T-helper 1 cell treated with Interleukin-12 subunit alpha and Interleukin-12 subunit beta and Interleukin-4 antibody, amounts not matched to agents 30 μg/mL and 1 μg/mL, for 36 hours (primary cell): ENCODE measurements around the gene ISX.

ENCODE experiments used
- H3K27ac Mint-ChIP-seq: one replicate; pipeline ENCODE4 v1.8.0; 2021; ENCODE audit warnings: mild to moderate bottlenecking, mixed read lengths
- H3K27me3 Mint-ChIP-seq: one replicate; pipeline ENCODE4 v1.8.0; 2021; ENCODE audit warnings: low read depth, mixed read lengths
- H3K36me3 Mint-ChIP-seq: one replicate; pipeline ENCODE4 v1.8.0; 2021; ENCODE audit warnings: low read depth, mixed read lengths
- H3K4me1 Mint-ChIP-seq: one replicate; pipeline ENCODE4 v1.8.0; 2021; ENCODE audit warnings: low read depth, mixed read lengths
- H3K4me3 Mint-ChIP-seq: one replicate; pipeline ENCODE4 v1.8.0; 2021; ENCODE audit warnings: mild to moderate bottlenecking, moderate library complexity, mixed read lengths
- H3K9me3 Mint-ChIP-seq: one replicate; pipeline ENCODE4 v1.8.0; 2021; ENCODE audit warnings: mixed read lengths

ISX gene

DNA sequence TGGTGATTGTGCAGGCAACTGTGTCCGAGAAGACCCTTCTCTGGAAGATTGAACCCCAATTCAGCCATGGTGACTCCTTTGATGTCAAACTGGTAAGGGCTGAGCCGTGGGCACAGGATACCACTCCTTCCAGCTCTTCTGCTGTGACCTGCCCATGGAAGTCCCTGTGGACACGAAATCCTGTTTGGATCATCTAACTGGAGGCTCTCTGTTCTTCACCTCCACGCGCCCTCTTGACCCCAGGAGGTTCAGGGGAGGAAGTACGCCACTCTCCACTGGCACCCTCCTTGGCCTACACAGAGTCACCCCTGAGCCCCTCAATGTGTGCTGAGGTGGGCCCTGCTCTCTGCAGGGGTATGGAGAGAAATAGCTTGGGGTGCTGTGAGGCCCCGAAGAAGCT, 810 bp downstream of the ISX start:
- peaks cover 4% of the 10 kb centered on the region for H3K4me1 Mint-ChIP-seq
- no peaks in the 10 kb centered on the region for H3K27me3 Mint-ChIP-seq
- no peaks in the 10 kb centered on the region for H3K9me3 Mint-ChIP-seq
- no peaks in the 10 kb centered on the region for H3K36me3 Mint-ChIP-seq
- no peak overlapping the region for H3K27ac Mint-ChIP-seq
- H3K4me3 Mint-ChIP-seq: no peak overlapping the region

DNA sequence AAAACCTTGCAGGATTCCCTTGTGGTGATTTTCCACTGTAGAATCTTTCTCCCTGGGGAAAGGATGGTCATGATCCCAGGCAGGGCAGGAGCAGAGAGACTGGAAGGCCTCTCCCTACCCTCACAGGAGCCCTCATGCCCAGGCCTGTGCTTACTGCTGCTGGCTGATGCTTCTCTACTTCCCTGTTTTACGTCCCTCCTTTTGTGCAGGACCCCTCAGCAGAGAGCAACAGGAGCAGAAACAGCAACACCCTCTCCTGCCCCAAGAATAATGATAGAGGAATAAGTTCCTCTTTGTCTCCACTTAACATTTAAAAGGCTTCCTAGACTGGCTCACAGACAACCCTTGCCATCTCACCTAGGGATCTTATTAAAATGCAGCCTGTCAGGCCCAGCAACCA, 3.6 kb downstream of the ISX start:
- Mint-ChIP-seq H3K4me1 (peaks cover 3% of the 10 kb centered on the region), H3K27me3 (no peaks in the 10 kb centered on the region), H3K4me3 (no peak overlapping the region), H3K9me3 (peaks cover 2% of the 10 kb centered on the region), H3K36me3 (no peaks in the 10 kb centered on the region), H3K27ac (no peak overlapping the region)

DNA sequence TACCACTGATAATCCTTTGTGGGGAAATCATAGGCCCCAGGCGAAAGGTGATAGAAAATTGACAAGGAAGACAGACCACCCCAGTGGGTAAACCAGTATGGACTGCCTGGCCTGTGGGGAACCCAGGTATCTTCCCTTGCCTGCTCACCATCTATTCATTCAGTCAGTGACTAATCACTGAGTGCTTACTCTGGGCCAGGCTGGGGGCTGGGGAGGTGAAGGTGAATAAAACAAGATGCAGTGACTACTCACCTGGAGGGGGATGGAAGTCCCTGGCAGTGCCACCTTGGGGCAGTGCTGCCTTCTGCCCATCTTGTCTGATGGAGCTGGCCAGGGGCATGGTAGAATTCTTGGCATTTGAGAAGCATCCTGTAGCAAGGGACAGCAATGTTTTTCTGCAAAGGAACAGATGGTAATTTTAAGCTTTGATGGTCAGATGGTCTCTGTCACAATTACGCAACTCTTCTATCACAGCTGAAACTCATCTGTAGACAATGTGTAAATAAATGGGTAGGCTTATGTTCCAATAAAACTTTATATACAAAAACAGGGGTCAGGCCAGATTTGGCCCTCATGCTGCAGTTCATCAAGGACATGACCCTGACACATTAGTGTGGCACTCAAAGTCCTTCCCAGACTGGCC, 4.6 kb downstream of the ISX start:
- peaks cover 8% of the 10 kb centered on the region for H3K9me3 Mint-ChIP-seq
- no peaks in the 10 kb centered on the region for H3K27me3 Mint-ChIP-seq
- H3K27ac Mint-ChIP-seq: no peak overlapping the region
- H3K4me1 Mint-ChIP-seq: no peaks in the 10 kb centered on the region
- no peaks in the 10 kb centered on the region for H3K36me3 Mint-ChIP-seq
- no peak overlapping the region for H3K4me3 Mint-ChIP-seq

DNA sequence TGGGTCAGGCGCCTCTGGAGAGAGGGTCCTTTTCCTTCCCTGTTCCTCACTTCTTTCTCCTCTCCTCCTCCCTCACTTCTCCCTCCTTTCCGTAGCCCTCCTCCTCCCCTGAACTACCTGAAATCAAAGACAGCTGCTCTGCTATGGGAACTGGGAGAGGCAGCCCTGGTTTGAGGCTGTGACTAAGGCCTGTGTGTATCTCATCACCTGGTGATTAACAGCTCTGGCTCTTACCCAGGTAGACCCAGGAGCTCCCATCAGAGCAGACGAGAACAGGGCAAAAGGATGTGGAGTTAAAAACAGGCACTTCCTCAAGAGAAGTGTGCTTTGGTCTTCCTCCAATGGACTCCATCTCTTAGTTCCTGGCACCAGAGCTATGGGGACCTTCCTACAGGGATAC, 5.8 kb downstream of the ISX start:
- H3K36me3 Mint-ChIP-seq: no peaks in the 10 kb centered on the region
- no peak overlapping the region for H3K4me3 Mint-ChIP-seq
- no peaks in the 10 kb centered on the region for H3K27me3 Mint-ChIP-seq

DNA sequence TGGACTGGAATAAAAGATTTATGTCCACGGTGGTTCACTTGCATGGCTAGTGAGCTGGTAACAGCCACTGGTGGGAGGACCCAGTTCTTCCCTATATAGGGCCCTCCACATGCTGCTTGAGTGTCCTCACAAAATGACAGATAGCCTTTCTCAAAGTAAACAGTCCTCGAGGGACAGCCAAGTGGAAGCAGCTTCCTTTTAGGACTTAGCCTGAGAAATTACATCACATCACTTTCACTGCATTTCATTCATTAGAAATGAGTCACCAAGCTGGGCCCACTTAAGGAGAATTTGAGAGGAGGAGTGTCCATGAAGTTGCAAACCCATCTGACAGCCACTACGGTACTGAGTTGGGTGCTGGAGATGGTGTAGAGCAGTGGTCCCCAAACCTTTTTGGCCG, 7.0 kb downstream of the ISX start:
- H3K9me3 Mint-ChIP-seq: peaks cover 8% of the 10 kb centered on the region
- no peaks in the 10 kb centered on the region for H3K4me1 Mint-ChIP-seq
- no peaks in the 10 kb centered on the region for H3K36me3 Mint-ChIP-seq
- no peak overlapping the region for H3K4me3 Mint-ChIP-seq
- H3K27ac Mint-ChIP-seq: no peak overlapping the region
- no peaks in the 10 kb centered on the region for H3K27me3 Mint-ChIP-seq

More for the DNA sequence above, 5.8 kb downstream of the ISX start:
- no peaks in the 10 kb centered on the region for H3K4me1 Mint-ChIP-seq
- H3K9me3 Mint-ChIP-seq: peaks cover 8% of the 10 kb centered on the region
- H3K27ac Mint-ChIP-seq: no peak overlapping the region

DNA sequence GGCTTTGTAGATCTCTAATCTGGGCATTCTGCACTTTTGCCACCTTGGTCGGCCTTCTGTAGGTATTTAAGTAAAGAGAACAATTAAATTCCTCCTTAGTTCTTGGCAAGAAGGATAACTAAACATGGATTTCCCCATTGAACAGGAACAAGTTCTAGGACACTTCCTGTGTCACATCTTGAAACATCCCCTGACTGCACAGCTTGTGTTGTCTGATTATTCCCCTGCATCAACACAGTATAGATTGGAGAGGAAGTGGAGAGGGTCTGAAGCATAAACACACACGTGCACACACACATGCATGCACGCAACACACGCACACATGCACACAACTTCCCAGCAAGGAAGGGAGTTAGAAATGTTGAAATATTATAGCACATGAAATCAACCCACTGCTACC, 8.6 kb downstream of the ISX start:
- Mint-ChIP-seq H3K9me3 (peaks cover 8% of the 10 kb centered on the region), H3K4me3 (no peak overlapping the region), H3K36me3 (no peaks in the 10 kb centered on the region), H3K27me3 (no peaks in the 10 kb centered on the region), H3K4me1 (no peaks in the 10 kb centered on the region), H3K27ac (no peak overlapping the region)

DNA sequence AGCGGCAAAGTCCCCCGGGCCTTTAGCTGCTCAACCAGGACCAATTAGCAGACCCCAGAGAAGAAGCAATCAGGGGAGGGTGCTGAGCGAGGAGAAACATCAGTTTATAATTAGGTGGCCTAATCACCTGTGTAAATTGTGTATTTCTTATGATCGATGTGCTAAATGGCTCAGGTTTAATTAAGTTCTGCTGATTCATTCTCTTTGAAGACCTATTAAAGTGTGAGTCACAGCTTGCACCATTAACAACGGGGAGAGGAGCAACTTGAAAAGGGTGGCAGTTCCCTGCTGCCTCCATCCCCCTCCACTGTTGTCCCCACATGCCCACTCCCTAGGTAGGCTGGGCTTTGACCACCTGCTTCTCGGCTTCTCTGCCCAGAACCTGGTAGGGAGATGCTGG, 10.7 kb downstream of the ISX start:
- Mint-ChIP-seq H3K27me3 (no peaks in the 10 kb centered on the region), H3K9me3 (peaks cover 8% of the 10 kb centered on the region), H3K27ac (no peak overlapping the region), H3K4me1 (no peaks in the 10 kb centered on the region), H3K36me3 (no peaks in the 10 kb centered on the region), H3K4me3 (no peak overlapping the region)

DNA sequence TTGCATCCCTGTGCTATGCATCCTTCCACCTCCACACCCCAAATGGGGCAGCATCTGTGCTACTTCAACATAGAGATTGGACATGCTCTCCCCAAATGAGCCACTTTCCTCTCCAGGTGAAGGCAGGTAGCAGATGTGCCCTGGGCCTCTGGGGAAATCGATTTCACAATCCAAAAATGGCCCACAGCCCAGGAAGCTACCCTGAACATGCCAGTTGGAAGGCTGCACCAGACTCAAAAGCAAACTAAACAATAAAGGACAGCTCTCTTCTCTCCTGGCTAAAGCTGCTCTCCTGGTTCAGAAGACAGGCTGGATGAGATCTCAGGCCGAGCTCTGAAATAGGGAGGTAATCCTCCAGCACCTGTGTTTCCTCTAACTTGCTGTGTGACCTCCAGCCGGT, 19.7 kb downstream of the ISX start:
- Mint-ChIP-seq H3K9me3 (peaks cover 4% of the 10 kb centered on the region), H3K27ac (no peak overlapping the region), H3K36me3 (no peaks in the 10 kb centered on the region), H3K27me3 (no peaks in the 10 kb centered on the region), H3K4me1 (no peaks in the 10 kb centered on the region), H3K4me3 (no peak overlapping the region)

DNA sequence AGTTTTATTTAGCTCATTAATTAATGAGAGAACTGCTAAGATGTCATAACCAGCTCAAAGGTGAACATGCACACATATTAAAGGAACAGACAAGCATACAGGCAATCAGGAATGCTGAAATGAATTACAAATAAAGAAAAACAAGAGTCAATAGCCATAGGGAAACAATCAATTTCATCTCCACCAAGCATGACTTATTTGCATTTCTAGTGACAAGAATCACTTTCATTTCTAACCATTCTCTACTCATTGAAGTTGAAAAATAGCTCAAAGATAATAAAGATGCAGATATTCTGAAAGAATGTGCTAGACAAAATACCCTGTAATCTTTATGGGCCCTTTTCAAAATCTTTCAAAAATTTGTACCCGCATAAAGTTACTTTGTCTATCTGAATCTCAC, 23.2 kb downstream of the ISX start:
- Mint-ChIP-seq H3K4me1 (no peaks in the 10 kb centered on the region), H3K9me3 (no peaks in the 10 kb centered on the region), H3K27me3 (peaks cover 4% of the 10 kb centered on the region), H3K4me3 (no peak overlapping the region), H3K27ac (no peak overlapping the region), H3K36me3 (no peaks in the 10 kb centered on the region)

DNA sequence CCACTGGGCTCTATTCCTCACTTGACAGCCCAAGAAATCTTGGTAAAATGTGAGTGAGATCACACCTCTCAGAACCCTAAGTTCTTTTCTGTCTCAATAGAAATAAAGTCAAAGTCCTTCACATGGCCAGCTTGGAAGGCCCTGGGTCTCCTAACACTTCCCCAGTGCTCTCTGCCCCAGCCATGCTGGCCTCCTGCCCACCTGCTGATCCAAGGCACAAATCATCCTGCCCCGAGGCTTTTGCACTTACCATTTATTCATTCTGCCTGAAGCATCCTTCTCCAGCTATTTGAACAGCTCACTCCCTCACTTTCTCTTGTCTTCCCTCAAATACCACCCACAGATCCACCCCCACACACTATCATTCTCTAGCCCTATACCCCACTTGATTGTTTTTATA, 26.4 kb downstream of the ISX start:
- Mint-ChIP-seq H3K4me3 (no peak overlapping the region), H3K9me3 (no peaks in the 10 kb centered on the region), H3K27ac (no peak overlapping the region), H3K27me3 (peaks cover 4% of the 10 kb centered on the region), H3K36me3 (no peaks in the 10 kb centered on the region), H3K4me1 (no peaks in the 10 kb centered on the region)

DNA sequence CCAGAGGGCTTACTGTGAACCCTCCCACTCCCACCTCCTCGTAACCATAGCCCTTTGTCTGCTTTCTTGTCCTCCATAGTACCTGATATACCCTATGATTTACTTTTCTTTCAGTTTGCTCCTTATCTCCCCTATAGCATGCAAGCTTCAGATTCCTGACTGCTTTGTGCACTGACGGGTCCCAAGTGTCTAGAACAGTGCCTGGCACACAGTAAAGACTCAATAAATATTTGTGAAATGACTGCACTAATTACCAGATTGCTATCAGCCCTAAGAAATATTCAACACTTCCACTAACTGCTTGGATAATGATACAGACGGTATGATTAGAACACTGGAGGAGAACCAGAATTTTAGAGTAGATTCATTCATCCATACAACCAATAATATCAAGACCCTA, 33.0 kb downstream of the ISX start:
- H3K36me3 Mint-ChIP-seq: no peaks in the 10 kb centered on the region

DNA sequence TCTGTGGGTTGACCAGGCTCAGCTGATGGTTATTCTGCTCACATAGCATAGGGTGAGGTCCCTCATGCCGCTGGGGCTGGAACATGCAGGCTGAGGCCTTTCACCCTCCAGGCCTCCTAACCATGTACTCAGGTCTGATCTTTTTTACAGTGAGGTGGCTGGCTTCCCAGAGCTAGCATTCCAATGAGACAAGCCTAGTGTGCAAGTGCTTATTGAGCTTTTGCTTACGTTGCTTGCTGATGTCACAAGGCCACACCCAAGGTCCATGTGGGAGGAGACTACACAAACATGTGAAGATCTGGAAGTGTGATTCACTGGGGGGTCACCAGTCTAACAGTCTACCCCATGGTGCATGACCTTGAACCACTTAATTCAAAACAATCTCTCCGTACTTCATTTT, 33.9 kb downstream of the ISX start:
- no peaks in the 10 kb centered on the region for H3K4me1 Mint-ChIP-seq
- no peaks in the 10 kb centered on the region for H3K27me3 Mint-ChIP-seq
- no peak overlapping the region for H3K4me3 Mint-ChIP-seq
- no peaks in the 10 kb centered on the region for H3K36me3 Mint-ChIP-seq
- no peak overlapping the region for H3K27ac Mint-ChIP-seq
- no peaks in the 10 kb centered on the region for H3K9me3 Mint-ChIP-seq

More for the DNA sequence above, 33.0 kb downstream of the ISX start:
- no peaks in the 10 kb centered on the region for H3K4me1 Mint-ChIP-seq
- no peaks in the 10 kb centered on the region for H3K9me3 Mint-ChIP-seq
- H3K27me3 Mint-ChIP-seq: no peaks in the 10 kb centered on the region
- no peak overlapping the region for H3K27ac Mint-ChIP-seq
- no peak overlapping the region for H3K4me3 Mint-ChIP-seq

DNA sequence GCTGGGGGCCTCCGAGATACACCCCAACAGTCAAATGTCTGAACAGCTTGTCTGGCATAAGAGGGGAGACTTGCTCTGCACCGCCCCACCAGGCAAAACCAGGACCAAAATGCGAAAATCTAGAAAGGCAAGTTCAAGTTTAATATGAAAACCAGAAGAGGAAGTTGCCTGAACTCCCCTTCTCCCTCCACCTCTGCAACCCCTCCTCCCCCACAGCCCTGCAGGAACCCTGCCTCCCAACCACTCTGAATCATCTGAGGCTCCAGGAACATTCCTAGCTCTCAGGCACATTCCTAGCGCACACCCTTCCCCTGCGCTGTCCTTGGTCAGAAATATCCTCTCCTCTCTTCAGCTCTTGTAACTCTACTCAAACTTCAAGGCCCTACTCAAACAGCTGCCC, 36.7 kb downstream of the ISX start:
- Mint-ChIP-seq H3K27ac (no peak overlapping the region), H3K27me3 (peaks cover 4% of the 10 kb centered on the region), H3K4me3 (no peak overlapping the region), H3K9me3 (no peaks in the 10 kb centered on the region), H3K36me3 (no peaks in the 10 kb centered on the region), H3K4me1 (no peaks in the 10 kb centered on the region)

DNA sequence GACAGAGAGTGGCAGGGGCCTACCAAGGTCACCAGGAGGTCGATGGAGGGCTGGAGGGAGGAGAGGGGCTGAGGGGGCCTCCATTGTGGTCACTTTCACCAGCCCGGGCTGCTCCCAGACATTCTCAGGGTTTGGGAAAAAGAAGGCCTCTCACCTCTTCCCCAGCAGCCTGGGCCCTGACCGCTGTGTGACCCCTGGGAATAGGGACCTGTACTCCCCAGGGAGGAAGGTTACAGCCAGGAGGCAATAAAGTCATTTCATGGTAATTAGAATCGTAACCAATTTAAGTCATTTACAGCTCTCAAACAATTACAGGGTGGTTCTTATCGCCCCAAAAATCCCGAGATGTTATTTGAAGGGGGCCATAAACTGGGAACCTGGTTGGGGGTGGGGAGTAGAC, 37.8 kb downstream of the ISX start:
- Mint-ChIP-seq H3K4me3 (no peak overlapping the region), H3K27me3 (peaks cover 7% of the 10 kb centered on the region), H3K36me3 (no peaks in the 10 kb centered on the region), H3K9me3 (no peaks in the 10 kb centered on the region), H3K4me1 (no peaks in the 10 kb centered on the region), H3K27ac (no peak overlapping the region)

DNA sequence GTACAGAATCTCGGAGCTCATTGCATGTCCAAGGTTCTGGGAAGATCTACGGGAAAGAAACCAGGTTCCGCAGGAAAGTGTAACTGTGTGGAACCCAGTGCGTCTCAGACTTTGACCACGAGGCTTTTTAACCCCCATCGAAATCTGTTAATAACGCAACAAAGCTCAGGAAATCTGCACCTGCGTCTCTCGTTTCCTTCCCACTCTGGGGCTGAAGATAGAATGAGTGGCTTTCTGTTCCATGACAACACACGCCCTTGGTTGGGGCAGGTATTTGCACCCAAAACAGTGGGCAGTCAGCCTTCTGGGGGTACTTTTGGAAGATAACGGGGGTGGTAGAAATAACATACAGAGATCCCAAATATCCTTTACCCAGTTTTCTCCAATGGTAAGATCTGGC, 38.5 kb downstream of the ISX start:
- H3K27ac Mint-ChIP-seq: no peak overlapping the region
- no peaks in the 10 kb centered on the region for H3K36me3 Mint-ChIP-seq
- no peaks in the 10 kb centered on the region for H3K9me3 Mint-ChIP-seq
- H3K4me1 Mint-ChIP-seq: no peaks in the 10 kb centered on the region
- no peak overlapping the region for H3K4me3 Mint-ChIP-seq
- H3K27me3 Mint-ChIP-seq: peaks cover 7% of the 10 kb centered on the region

DNA sequence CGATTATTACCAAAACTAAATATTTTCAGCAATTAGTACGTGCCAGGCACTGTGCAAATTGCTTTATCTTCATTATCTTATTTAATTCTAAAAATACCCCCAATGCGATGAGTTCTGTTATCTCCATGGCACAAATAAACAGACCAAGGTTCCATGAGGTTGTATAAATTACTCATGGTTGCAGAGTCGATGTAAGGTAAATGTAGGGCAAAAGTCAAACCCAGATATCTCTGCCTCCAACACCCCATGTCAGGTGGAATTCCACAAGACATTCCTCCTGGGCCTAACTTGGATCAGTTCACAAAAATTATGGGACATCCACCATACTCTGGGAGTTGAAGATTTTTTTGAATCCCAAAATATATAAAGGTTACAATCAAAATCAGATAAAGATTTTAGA, 43.7 kb downstream of the ISX start:
- no peak overlapping the region for H3K27ac Mint-ChIP-seq
- no peaks in the 10 kb centered on the region for H3K4me1 Mint-ChIP-seq
- peaks cover 7% of the 10 kb centered on the region for H3K27me3 Mint-ChIP-seq
- H3K36me3 Mint-ChIP-seq: no peaks in the 10 kb centered on the region
- H3K9me3 Mint-ChIP-seq: no peaks in the 10 kb centered on the region
- no peak overlapping the region for H3K4me3 Mint-ChIP-seq
